Ovary (tissue), 9 donors: ENCODE data around the gene RERE. TPM values are rescaled to one million over a fixed set of nuclear protein-coding genes. Genes with fewer than 3 reads are reported as not detected.

ENCODE experiments used
- DNase-seq, 5 donors: peaks; one replicate each; pipeline ENCODE4 v3.0.0-alpha.2; 2019 to 2020
- H3K27ac ChIP-seq, 2 donors: fragments of 200-600 bp; one replicate each; pipeline versions ENCODE4 v1.5.1 to v1.8.0; 2019 to 2022
- H3K27me3 ChIP-seq: fragments of 200-600 bp; one replicate; pipeline ENCODE4 v1.8.0; 2022
- H3K36me3 ChIP-seq: fragments of 200-600 bp; sonication (generic); one replicate; pipeline ENCODE4 v1.5.1; 2019
- H3K4me1 ChIP-seq: one replicate; pipeline ENCODE4 v1.8.1; 2013; ENCODE audit warnings: mild to moderate bottlenecking, moderate library complexity; ENCODE audit not compliant: insufficient read depth
- H3K4me3 ChIP-seq: fragments of 200-600 bp; sonication (generic); one replicate; pipeline ENCODE4 v1.5.1; 2017
- H3K9me3 ChIP-seq, 2 donors: fragments of 200-600 bp in 1 of 2; sonication (generic) in 1 of 2; one replicate each; pipeline versions ENCODE4 v1.5.1 to v1.8.1; 2013 to 2019; ENCODE audit warnings: mild to moderate bottlenecking in 1 of 2, moderate library complexity in 1 of 2
- CTCF ChIP-seq, 3 donors: fragments of 450-650 bp in 2 of 3; fragments of 200-600 bp in 1 of 3; IDR thresholded peaks; one replicate each; pipeline versions ENCODE4 v1.5.1 to v1.8.0; 2016 to 2022; ENCODE audit warnings: antibody characterized with exemption in 3 of 3, mild to moderate bottlenecking in 1 of 3
- EP300 ChIP-seq: sonication (generic); formaldehyde crosslinking; IDR thresholded peaks from one replicate; pipeline ENCODE4 v1.6.1; 2017; ENCODE audit warnings: antibody characterized with exemption
- POLR2A ChIP-seq: fragments of 450-650 bp; IDR thresholded peaks from one replicate; pipeline ENCODE4 v1.6.1; 2017; ENCODE audit warnings: antibody characterized with exemption, mild to moderate bottlenecking, moderate library complexity
- WGBS, 3 donors: extraction: QIAGEN DNeasy Blood & Tissue Kit in 1 of 3; methylation state at CpG; one replicate each; pipeline versions ENCODE4 v1.1.5 to v1.1.7; 2013 to 2017; 5-methylcytosine and 5-hydroxymethylcytosine counted together
- intact Hi-C, 4 donors: fragments of 100-400 bp; cut with DNase I; formaldehyde crosslinking; loops; one replicate each; pipeline versions ENCODE4 v1.11.0 to v1.15.1; 2022 to 2023
- polyA plus RNA-seq, 2 donors: library from polyadenylated mRNA; stranded (reverse); fragments of 200-250 nt in 1 of 2; fragments of 350-450 nt in 1 of 2; fragmentation: Illumina TruSeq in 1 of 2; extraction: RNeasy Lipid Tissue Mini Kit (QIAGEN cat#74804) in 1 of 2; gene quantifications; one replicate each; pipeline ENCODE4 v1.2.3, GENCODE V29; 2013 to 2014
- total RNA-seq, 7 donors: library from RNA; depleted of rRNA in 2 of 7; stranded (reverse); fragments of >200 nt in 2 of 7; fragmentation: NEBNext Ultra II Directional in 3 of 7; extraction: Animal tissue kit (Norgen Biotek cat#: 25700) in 3 of 7; gene quantifications; one replicate each; pipeline versions ENCODE4 v1.1.0 to v1.2.4, GENCODE V29; 2016 to 2023
- donor health status: DM: no; HTN: no; CAD: no; lungs with moderate emphysema.
- donor health status: DM: no; HTN: no; CAD: no.
- donor health status: Bipolar disorder and iron deficiency.
- donor health status: DM: yes; HTN: yes; CAD: no.
- donor health status: DM: no; HTN: no; CAD: no.
- donor health status: DM: yes; HTN: yes; CAD: no.

Gene RERE
- total and polyA plus RNA-seq, 9 donors, result 36.7 to 119 (median 114) TPM

- Histone ChIP-seq H3K4me1 (peaks cover 3% of the 10 kb centered on the region), H3K36me3 (no peaks in the 10 kb centered on the region)
Observed at GRCh38 chr1:8753736-8754135, 63.7 kb downstream of the RERE start.

GRCh38 chr1:8752921-8753713 is 64.3 kb downstream of the RERE start:
- Histone ChIP-seq H3K4me3 (no peak overlapping the region), H3K27me3 (no peaks in the 10 kb centered on the region), H3K9me3 (no peaks in the 10 kb centered on the region), H3K36me3 (no peaks in the 10 kb centered on the region), H3K27ac (no peak overlapping the region), H3K4me1 (peaks cover 6% of the 10 kb centered on the region)
- DNase-seq, result no peak
- TF ChIP-seq EP300, result no peak
- no peak for TF ChIP-seq CTCF (IDR thresholded peaks at IDR 0.05)
- no peak for TF ChIP-seq POLR2A
- WGBS, 3 donors, result 82 to 87% (median 84%) methylated on average over 6 of the region's 6 CpGs
- intact Hi-C loops, result no loop called here

More at GRCh38 chr1:8753736-8754135, 63.7 kb downstream of the RERE start:
- H3K9me3 ChIP-seq, result no peaks in the 10 kb centered on the region
- DNase-seq, result no peak
- H3K4me3 ChIP-seq, result no peak overlapping the region
- intact Hi-C loops, result no loop called here
- H3K27ac ChIP-seq, result no peak overlapping the region
- TF ChIP-seq CTCF (IDR thresholded peaks at IDR 0.05) (no peak), POLR2A (no peak), EP300 (no peak)
- no peaks in the 10 kb centered on the region for H3K27me3 ChIP-seq

GRCh38 chr1:8752411-8752810 is 65.0 kb downstream of the RERE start:
- DNase-seq, result no peak
- 54 to 76% (median 68%) methylated on average over 2 of the region's 2 CpGs for WGBS, 3 donors
- Histone ChIP-seq H3K27ac (no peak overlapping the region), H3K36me3 (no peaks in the 10 kb centered on the region), H3K9me3 (no peaks in the 10 kb centered on the region), H3K4me1 (peaks cover 7% of the 10 kb centered on the region), H3K4me3 (no peak overlapping the region), H3K27me3 (no peaks in the 10 kb centered on the region)
- TF ChIP-seq CTCF (IDR thresholded peaks at IDR 0.05) (no peak), POLR2A (no peak), EP300 (no peak)
- intact Hi-C loops, result no loop called here

GRCh38 chr1:8751984-8752383 is 65.5 kb downstream of the RERE start:
- Histone ChIP-seq H3K4me1 (peaks cover 7% of the 10 kb centered on the region), H3K4me3 (no peak overlapping the region), H3K36me3 (no peaks in the 10 kb centered on the region), H3K9me3 (no peaks in the 10 kb centered on the region), H3K27me3 (no peaks in the 10 kb centered on the region), H3K27ac (no peak overlapping the region)
- WGBS, 3 donors, result 85 to 91% (median 89%) methylated on average over 4 of the region's 4 CpGs
- no peak for DNase-seq
- intact Hi-C loops, result no loop called here
- no peak for TF ChIP-seq POLR2A
- no peak for TF ChIP-seq EP300
- no peak for TF ChIP-seq CTCF (IDR thresholded peaks at IDR 0.05)
